HepG2 (cell line): ENCODE data around the gene HLA-B. TPM values are rescaled to one million over a fixed set of nuclear protein-coding genes. Genes with fewer than 3 reads are reported as not detected.
A peak's percentile ranks its signal among the peaks of the same experiment; 100 is the strongest.

Experiments used
- ATAC-seq: fragments of 200-7000 bp; cut with Tn5 transposase; 3 replicates; pipeline ENCODE4 v1.9.1; 2020; ENCODE audit warnings: mild to moderate bottlenecking, moderate library complexity
- BruUV-seq: library from RNA; stranded (reverse); fragments of 400-500 nt; replicated peaks from 2 replicates; lab custom pipeline; 2021; lab: Mats Ljungman, UMichigan
- CTCF ChIA-PET: fragments of 300-600 bp; formaldehyde crosslinking; extraction: SDS; loops from one replicate; lab custom pipeline; 2021; ENCODE audit warnings: low total read pairs, inconsistent platforms, low intra/inter-chr PET ratio; lab: Yijun Ruan, JAX
- POLR2A ChIA-PET: fragments of 350-600 bp; sonication (Branson Sonifier 250); formaldehyde crosslinking; loops from one replicate; lab custom pipeline; 2020; ENCODE audit warnings: antibody characterized with exemption, inconsistent platforms; lab: Yijun Ruan, JAX
- DNase-seq: peaks from one replicate; pipeline ENCODE4 v3.0.0-alpha.2; 2015; ENCODE audit warnings: low spot score
- FAIRE-seq: peaks from 3 replicates; lab custom pipeline; 2011; peaks lifted over from hg19 to GRCh38; lab: Jason Lieb, UNC
- H2AFZ ChIP-seq: one replicate; pipeline ENCODE4 v1.6.1; 2011; ENCODE audit warnings: low read length, inconsistent platforms
- H3K27ac ChIP-seq: fragments of 300-600 bp; 3 replicates; pipeline ENCODE4 v1.8.0; 2011; ENCODE audit warnings: mixed run types, mild to moderate bottlenecking, mixed read lengths, low read length, inconsistent platforms; ENCODE audit not compliant: insufficient read depth; ENCODE audit errors: extremely low read length
- H3K27me3 ChIP-seq, 2 experiments: fragments of 200-600 bp in 1 of 2; 2 replicates in 1 of 2; 3 replicates in 1 of 2; pipeline versions ENCODE4 v1.6.0 to v1.8.0; 2011; ENCODE audit warnings: low read length in 2 of 2, mild to moderate bottlenecking in 2 of 2, moderate library complexity in 2 of 2, inconsistent platforms in 1 of 2; ENCODE audit not compliant: insufficient read depth in 2 of 2, control insufficient read depth in 1 of 2
- H3K36me3 ChIP-seq, 2 experiments: fragments of 200-600 bp in 1 of 2; replicated peaks in 1 of 2; 2 replicates in 1 of 2; 3 replicates in 1 of 2; pipeline versions ENCODE4 v1.5.1 to v1.8.0; 2011; ENCODE audit warnings: low read length in 2 of 2, inconsistent platforms in 1 of 2; ENCODE audit not compliant: insufficient read depth in 2 of 2, control insufficient read depth in 1 of 2
- H3K4me1 ChIP-seq: 2 replicates; pipeline ENCODE4 v1.5.1; 2012; ENCODE audit warnings: low read length, inconsistent platforms; ENCODE audit not compliant: insufficient read depth
- H3K4me2 ChIP-seq: 2 replicates; pipeline ENCODE4 v1.6.0; 2011; ENCODE audit warnings: low read depth, low read length, inconsistent platforms
- H3K4me3 ChIP-seq, 3 experiments: fragments of 200-600 bp in 1 of 3; sonication (generic), shearing (Covaris generic) in 1 of 3; replicated peaks in 1 of 3; 2 replicates each; pipeline ENCODE4 v1.5.1; 2011 to 2016; ENCODE audit warnings: low read length in 3 of 3, inconsistent platforms in 2 of 3, low read depth in 2 of 3, mild to moderate bottlenecking in 2 of 3, control low read depth in 1 of 3, mixed read lengths in 1 of 3; ENCODE audit not compliant: insufficient read depth in 1 of 3
- H3K79me2 ChIP-seq: one replicate; pipeline ENCODE4 v1.6.1; 2011; ENCODE audit warnings: low read length, inconsistent platforms; ENCODE audit not compliant: insufficient read depth
- H3K9ac ChIP-seq: 2 replicates; pipeline ENCODE4 v1.6.0; 2011; ENCODE audit warnings: mild to moderate bottlenecking, low read depth, low read length, inconsistent platforms; ENCODE audit not compliant: insufficient read depth
- H3K9me3 ChIP-seq: 2 replicates; pipeline ENCODE4 v1.5.1; 2012; ENCODE audit warnings: mild to moderate bottlenecking, low read length
- H4K20me1 ChIP-seq: 2 replicates; pipeline ENCODE4 v1.6.0; 2011; ENCODE audit warnings: inconsistent platforms, mild to moderate bottlenecking, low read length, moderate library complexity; ENCODE audit not compliant: insufficient read depth
- ARID5B ChIP-seq: IDR thresholded peaks from 2 replicates; pipeline ENCODE4 v1.4.0; 2020; ENCODE audit warnings: mild to moderate bottlenecking, missing genetic modification reagents
- ATF7-NPFF ChIP-seq: sonication (generic); formaldehyde crosslinking; IDR thresholded peaks from 2 replicates; pipeline ENCODE4 v1.8.1; 2023; ENCODE audit warnings: mild to moderate bottlenecking, low read depth, missing genetic modification reagents, moderate library complexity
- DMAP1 ChIP-seq: IDR thresholded peaks from 2 replicates; pipeline ENCODE4 v1.6.1; 2016
- HIC2 ChIP-seq: sonication (generic); formaldehyde crosslinking; IDR thresholded peaks from 2 replicates; pipeline ENCODE4 v1.9.0; 2022; ENCODE audit warnings: low read depth, missing genetic modification reagents
- HNRNPL ChIP-seq: fragments of 200-400 bp; formaldehyde crosslinking; IDR thresholded peaks from 2 replicates; pipeline ENCODE4 v1.6.1; 2017; ENCODE audit warnings: mild to moderate bottlenecking, low read depth, low read length
- LCORL ChIP-seq, 2 experiments: fragments of 450-650 bp in 1 of 2; sonication (generic) in 1 of 2; formaldehyde crosslinking in 1 of 2; IDR thresholded peaks; 2 replicates each; pipeline versions ENCODE4 v1.5.0 to v1.6.1; 2017 to 2020; ENCODE audit warnings: antibody characterized with exemption in 1 of 2, missing genetic modification reagents in 1 of 2
- PATZ1 ChIP-seq: sonication (generic); formaldehyde crosslinking; IDR thresholded peaks from 2 replicates; pipeline ENCODE4 v1.4.0; 2020; ENCODE audit warnings: missing genetic modification reagents
- SATB2 ChIP-seq: sonication (generic); formaldehyde crosslinking; IDR thresholded peaks from 2 replicates; pipeline ENCODE4 v1.5.0; 2020; ENCODE audit warnings: missing genetic modification reagents
- SP1 ChIP-seq, 2 experiments: fragments of 450-650 bp in 1 of 2; sonication (generic) in 1 of 2; formaldehyde crosslinking in 1 of 2; IDR thresholded peaks; 2 replicates each; pipeline versions ENCODE4 v1.4.0 to v1.6.1; 2016 to 2020; ENCODE audit warnings: missing genetic modification reagents in 1 of 2
- TBX3 ChIP-seq: fragments of 450-650 bp; IDR thresholded peaks from 2 replicates; pipeline ENCODE4 v1.6.1; 2017; ENCODE audit warnings: antibody characterized with exemption, mild to moderate bottlenecking, inconsistent platforms, borderline replicate concordance
- TFDP2 ChIP-seq: sonication (generic); formaldehyde crosslinking; IDR thresholded peaks from 2 replicates; pipeline ENCODE4 v1.4.0; 2020; ENCODE audit warnings: missing genetic modification reagents
- ZMYM3 ChIP-seq: sonication (generic); formaldehyde crosslinking; IDR thresholded peaks from 2 replicates; pipeline ENCODE4 v1.5.1; 2020; ENCODE audit warnings: mild to moderate bottlenecking, missing genetic modification reagents
- ZNF30 ChIP-seq: sonication (generic); formaldehyde crosslinking; IDR thresholded peaks from 2 replicates; pipeline ENCODE4 v1.5.0; 2020; ENCODE audit warnings: mild to moderate bottlenecking, missing genetic modification reagents
- ZNF567 ChIP-seq: sonication (generic); formaldehyde crosslinking; IDR thresholded peaks from 2 replicates; pipeline ENCODE4 v1.8.1; 2023; ENCODE audit warnings: mild to moderate bottlenecking, missing genetic modification reagents, borderline replicate concordance
- ZNF83 ChIP-seq: sonication (generic); formaldehyde crosslinking; IDR thresholded peaks from 2 replicates; pipeline ENCODE4 v1.4.0; 2020; ENCODE audit warnings: missing genetic modification reagents, mild to moderate bottlenecking, borderline replicate concordance
- WGBS: methylation state at CpG from one replicate; pipeline ENCODE4 v1.1.6; 2017; ENCODE audit warnings: low lambda C conversion rate; 5-methylcytosine and 5-hydroxymethylcytosine counted together
- in situ Hi-C: cut with HindIII; loops from 2 replicates; pipeline ENCODE4 v1.10.0; 2017; ENCODE audit warnings: low pct_unique_long_range_greater_than_20kb; ENCODE audit not compliant: extremely low pct_ligation_motif_present
- intact Hi-C: fragments of 100-400 bp; cut with micrococcal nuclease; formaldehyde crosslinking; loops from one replicate; pipeline ENCODE4 v1.10.0; 2022; ENCODE audit not compliant: unreplicated experiment
- polyA plus RNA-seq, 8 experiments: library from polyadenylated mRNA; depleted of rRNA in 3 of 8; stranded (reverse) in 7 of 8; unstranded in 1 of 8; fragments of >200 nt; fragmentation: Illumina TruSeq in 4 of 8; extraction: Trizol in 4 of 8; gene quantifications; 2 replicates each; pipeline versions ENCODE4 v1.2.1 to v1.2.3, GENCODE V29; 2011 to 2016; ENCODE audit warnings: low read depth in 4 of 8, missing spikeins in 1 of 8, mixed read lengths in 1 of 8; ENCODE audit not compliant: insufficient read depth in 1 of 8
- total RNA-seq, 5 experiments: library from RNA; depleted of rRNA; stranded (reverse); fragments of >200 nt; fragmentation: Illumina TruSeq; extraction: Trizol; gene quantifications; 2 replicates each; pipeline ENCODE4 v1.2.3, GENCODE V29; 2016; ENCODE audit warnings: low read depth in 1 of 5

HLA-B gene
- total and polyA plus RNA-seq, 2 of the 13 experiments (the other 11 are each of a cell fraction or from before 2014, with no cell fraction given) = 35.3 to 88.9 TPM

- Histone ChIP-seq H3K79me2 (no peaks in the 10 kb centered on the region), H3K4me2 (peak overlapping the region; percentile 38), H4K20me1 (no peaks in the 10 kb centered on the region), H3K36me3 (no peaks in the 10 kb centered on the region), H3K4me3 (peak overlapping the region in 1 of 3 experiments; percentile 35; a peak in 2 of 6 replicates), H3K4me1 (peaks cover 16% of the 10 kb centered on the region), H3K27ac (no peak overlapping the region), H3K9me3 (no peaks in the 10 kb centered on the region), H3K9ac (no peak overlapping the region), H3K27me3 (peaks cover 0 to 15% of the 10 kb centered on the region in 2 experiments; a peak in 3 of 5 replicates), H2AFZ (no peak overlapping the region)
- DNase-seq (peak; percentile 61), FAIRE-seq (no peak), ATAC-seq (peak; percentile 76)
- 7% methylated on average over 9 of the region's 9 CpGs for WGBS
- intact Hi-C loops = no loop called here
- POLR2A ChIA-PET = no interaction called here
- no TSS peak for BruUV-seq
- in situ Hi-C loops = no loop called here
- CTCF ChIA-PET = no interaction called here
- no peak for TF ChIP-seq ZNF30
- TF ChIP-seq SATB2 = no peak
- TF ChIP-seq ATF7-NPFF (CRISPR knock-in tag) = no peak
- peak; percentile 94 for TF ChIP-seq ZMYM3
- TF ChIP-seq PATZ1 (CRISPR knock-in tag) = peak; percentile 71
- no peak for TF ChIP-seq TFDP2 (CRISPR knock-in tag)
- no peak for TF ChIP-seq LCORL (IDR thresholded peaks at IDR 0.05)
- TF ChIP-seq LCORL (CRISPR knock-in tag; IDR thresholded peaks at IDR 0.05) = no peak
- 0 out of 2 replicates have a peak, but pooled peaks have one; percentile 42 for TF ChIP-seq ARID5B (CRISPR knock-in tag)
- TF ChIP-seq SP1 (IDR thresholded peaks at IDR 0.05) = no peak
- no peak for TF ChIP-seq SP1 (CRISPR knock-in tag; IDR thresholded peaks at IDR 0.05)
- no peak for TF ChIP-seq ZNF83 (CRISPR knock-in tag)
- no peak for TF ChIP-seq DMAP1 (CRISPR knock-in tag)
- TF ChIP-seq ZNF567 = no peak
- TF ChIP-seq HNRNPL = peak; percentile 88
- peak; percentile 95; the same call in 1 of the 2 replicates for TF ChIP-seq HIC2
- no peak for TF ChIP-seq TBX3
Observed at GRCh38 chr6:31378062-31378720, 21.2 kb upstream of the HLA-B start.
